ENCODE measurements around the gene CAPN14.

DNA sequence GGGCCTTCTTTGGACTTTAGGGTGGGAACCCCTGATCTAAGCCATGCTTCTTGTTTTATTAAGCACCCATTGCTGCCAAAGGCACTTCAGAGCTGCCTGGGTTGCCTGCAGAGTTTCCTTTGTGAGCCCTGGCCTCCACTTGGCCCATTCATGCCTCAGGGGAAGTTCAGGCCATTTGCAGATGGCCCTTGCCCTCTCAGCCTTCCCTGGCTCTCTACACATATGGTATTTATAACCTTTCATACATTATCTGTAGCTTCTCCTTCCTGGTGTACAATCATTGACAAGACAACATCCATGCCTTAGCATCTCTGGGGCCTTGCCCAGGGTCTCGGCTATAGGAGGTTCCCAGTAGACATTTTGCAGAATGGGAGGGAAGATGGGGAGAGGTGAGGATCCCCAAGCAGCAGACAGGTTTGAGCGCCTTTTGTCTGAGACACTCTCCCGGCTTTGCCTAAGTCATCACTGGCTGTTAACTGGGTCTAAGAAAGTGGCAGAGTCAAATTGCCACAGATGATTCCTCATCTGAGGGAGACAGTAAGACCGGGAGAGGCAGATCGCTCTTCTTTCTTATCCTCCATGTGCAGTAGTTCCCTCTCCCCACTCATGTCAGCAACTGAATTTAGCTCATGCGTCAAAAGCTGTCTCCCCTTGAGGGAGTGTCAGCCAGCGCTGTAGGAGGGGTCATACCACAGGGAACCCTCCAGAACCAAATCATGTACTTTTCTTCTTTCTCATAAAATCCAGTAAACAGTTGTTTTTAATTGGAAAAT lies 19.3 kb upstream of the CAPN14 start:
- no peak for TF ChIP-seq CTCF (IDR thresholded peaks at IDR 0.05)
- TF ChIP-seq POLR2A (IDR thresholded peaks at IDR 0.05) = no peak

Measured in lower leg skin (tissue), 3 donors.